ENCODE results near the gene SYTL3.

DNA sequence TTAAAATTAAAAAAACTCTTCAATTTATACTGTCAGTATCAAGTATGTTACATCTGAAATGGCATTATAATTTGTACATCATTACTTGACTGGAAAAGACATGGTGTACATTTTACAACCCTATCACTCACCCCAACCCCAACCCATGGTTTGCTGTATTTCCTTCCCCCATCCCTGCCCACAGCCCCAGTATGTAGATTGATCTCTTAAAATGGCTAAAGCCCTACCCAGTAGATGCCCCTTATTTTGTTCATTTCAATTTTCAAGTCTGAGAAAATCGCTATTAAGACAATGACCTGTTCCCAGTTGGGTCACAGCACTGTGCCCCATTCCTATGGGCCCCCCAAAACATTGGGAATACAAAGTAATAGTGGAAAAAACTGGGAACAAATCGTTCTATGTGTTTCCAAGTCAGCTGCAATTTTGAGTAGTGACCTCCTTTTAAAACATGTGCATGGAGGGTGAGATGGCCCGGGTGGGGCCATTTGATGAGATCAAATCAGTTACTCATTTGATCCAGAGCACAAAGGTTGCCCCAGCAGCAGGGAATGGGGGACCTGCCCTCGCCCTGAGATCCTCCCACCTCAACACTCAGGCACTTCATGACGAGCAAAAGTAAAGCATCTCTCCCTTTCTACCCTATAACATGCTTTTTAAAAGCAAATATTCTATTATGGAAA lies 156.0 kb downstream of the SYTL3 start:
- TF ChIP-seq, protein P1, sequence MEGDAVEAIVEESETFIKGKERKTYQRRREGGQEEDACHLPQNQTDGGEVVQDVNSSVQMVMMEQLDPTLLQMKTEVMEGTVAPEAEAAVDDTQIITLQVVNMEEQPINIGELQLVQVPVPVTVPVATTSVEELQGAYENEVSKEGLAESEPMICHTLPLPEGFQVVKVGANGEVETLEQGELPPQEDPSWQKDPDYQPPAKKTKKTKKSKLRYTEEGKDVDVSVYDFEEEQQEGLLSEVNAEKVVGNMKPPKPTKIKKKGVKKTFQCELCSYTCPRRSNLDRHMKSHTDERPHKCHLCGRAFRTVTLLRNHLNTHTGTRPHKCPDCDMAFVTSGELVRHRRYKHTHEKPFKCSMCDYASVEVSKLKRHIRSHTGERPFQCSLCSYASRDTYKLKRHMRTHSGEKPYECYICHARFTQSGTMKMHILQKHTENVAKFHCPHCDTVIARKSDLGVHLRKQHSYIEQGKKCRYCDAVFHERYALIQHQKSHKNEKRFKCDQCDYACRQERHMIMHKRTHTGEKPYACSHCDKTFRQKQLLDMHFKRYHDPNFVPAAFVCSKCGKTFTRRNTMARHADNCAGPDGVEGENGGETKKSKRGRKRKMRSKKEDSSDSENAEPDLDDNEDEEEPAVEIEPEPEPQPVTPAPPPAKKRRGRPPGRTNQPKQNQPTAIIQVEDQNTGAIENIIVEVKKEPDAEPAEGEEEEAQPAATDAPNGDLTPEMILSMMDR (conservative IDR thresholded peaks at IDR 0.05; ENCODE audit: low read depth, low read length), result no peak
- TF ChIP-seq EZH2 (IDR thresholded peaks at IDR 0.05; ENCODE audit: low read length, unreplicated experiment), result no peak
- TF ChIP-seq EZH2phosphoT487 (IDR thresholded peaks at IDR 0.05; ENCODE audit: borderline replicate concordance, low read length), result no peak

Measured in PC-3 (cell line).